Measurements from ENCODE around the gene DDIAS. TPM values are rescaled to one million over a fixed set of nuclear protein-coding genes. Genes with fewer than 3 reads are reported as not detected.
A peak's percentile ranks its signal among the peaks of the same experiment; 100 is the strongest.
"Not testable (repeated sequence)": the region's sequence is repeated elsewhere in the genome, so short reads cannot be mapped to it uniquely, and the experiment has no call there.

The DDIAS gene, protein sequence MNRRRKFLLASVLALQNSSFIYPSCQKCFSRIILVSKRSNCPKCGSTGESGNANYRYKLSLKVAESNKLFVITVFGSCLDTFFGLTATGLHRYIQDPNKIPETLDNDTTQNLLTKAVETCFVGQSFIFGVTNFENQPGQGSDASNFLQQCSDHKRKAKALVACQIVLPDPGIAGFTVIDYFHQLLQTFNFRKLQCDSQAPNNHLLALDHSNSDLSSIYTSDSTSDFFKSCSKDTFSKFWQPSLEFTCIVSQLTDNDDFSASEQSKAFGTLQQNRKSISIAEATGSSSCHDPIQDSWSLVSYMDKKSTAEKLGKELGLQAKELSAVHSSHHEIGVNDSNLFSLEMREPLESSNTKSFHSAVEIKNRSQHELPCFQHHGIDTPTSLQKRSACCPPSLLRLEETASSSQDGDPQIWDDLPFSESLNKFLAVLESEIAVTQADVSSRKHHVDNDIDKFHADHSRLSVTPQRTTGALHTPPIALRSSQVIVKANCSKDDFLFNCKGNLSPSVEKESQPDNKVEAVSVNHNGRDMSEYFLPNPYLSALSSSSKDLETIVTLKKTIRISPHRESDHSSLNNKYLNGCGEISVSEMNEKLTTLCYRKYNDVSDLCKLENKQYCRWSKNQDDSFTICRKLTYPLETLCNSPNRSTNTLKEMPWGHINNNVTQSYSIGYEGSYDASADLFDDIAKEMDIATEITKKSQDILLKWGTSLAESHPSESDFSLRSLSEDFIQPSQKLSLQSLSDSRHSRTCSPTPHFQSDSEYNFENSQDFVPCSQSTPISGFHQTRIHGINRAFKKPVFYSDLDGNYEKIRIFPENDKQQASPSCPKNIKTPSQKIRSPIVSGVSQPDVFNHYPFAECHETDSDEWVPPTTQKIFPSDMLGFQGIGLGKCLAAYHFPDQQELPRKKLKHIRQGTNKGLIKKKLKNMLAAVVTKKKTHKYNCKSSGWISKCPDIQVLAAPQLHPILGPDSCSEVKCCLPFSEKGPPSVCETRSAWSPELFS
- total RNA-seq = 1 to 10 TPM in 2 of 7 donors, under 1 TPM in 4, not detected in 1; 0.48 to 1.2 (median 0.69) TPM
- polyA plus RNA-seq = under 1 TPM; 0.38 to 0.77 TPM
- long read RNA-seq, donor 1 = 0 reads
- long read RNA-seq, donor 2, transcript DDIAS-211 (6 exons, 3,533 nt) = major isoform, 5 of 5 reads
- long read RNA-seq, donor 2, partial matches to known transcripts = 0 of 5 reads
- long read RNA-seq, donor 2, other reads (novel, unspliced or antisense) = 0 of 5 reads
- long read RNA-seq, donor 3, transcript DDIAS-211 (6 exons, 3,533 nt) = major isoform, 7 of 7 reads
- long read RNA-seq, donor 3, partial matches to known transcripts = 0 of 7 reads
- long read RNA-seq, donor 3, other reads (novel, unspliced or antisense) = 0 of 7 reads

GRCh38 chr11:82901165-82901921 is at the start of gene DDIAS:
Gene DDIAS, plus strand, starts transcription at chr11:82901736. Its CDS starts 13,003 bp downstream, at chr11:82914739.
- Histone ChIP-seq H3K4me3 (peak within 1 kb of the TSS; percentile 85), H3K36me3 (no peaks in the 10 kb centered on the region), H3K27ac (peak within 1 kb of the TSS; percentile 80 to 90), H3K27me3 (no peaks in the 10 kb centered on the region), H3K9me3 (no peaks in the 10 kb centered on the region), H3K4me1 (ENCODE audit: insufficient read depth) (no peaks in the 10 kb centered on the region)
- peak; percentile 84 for TF ChIP-seq POLR2A (IDR thresholded peaks at IDR 0.05)
- TF ChIP-seq, protein P1, sequence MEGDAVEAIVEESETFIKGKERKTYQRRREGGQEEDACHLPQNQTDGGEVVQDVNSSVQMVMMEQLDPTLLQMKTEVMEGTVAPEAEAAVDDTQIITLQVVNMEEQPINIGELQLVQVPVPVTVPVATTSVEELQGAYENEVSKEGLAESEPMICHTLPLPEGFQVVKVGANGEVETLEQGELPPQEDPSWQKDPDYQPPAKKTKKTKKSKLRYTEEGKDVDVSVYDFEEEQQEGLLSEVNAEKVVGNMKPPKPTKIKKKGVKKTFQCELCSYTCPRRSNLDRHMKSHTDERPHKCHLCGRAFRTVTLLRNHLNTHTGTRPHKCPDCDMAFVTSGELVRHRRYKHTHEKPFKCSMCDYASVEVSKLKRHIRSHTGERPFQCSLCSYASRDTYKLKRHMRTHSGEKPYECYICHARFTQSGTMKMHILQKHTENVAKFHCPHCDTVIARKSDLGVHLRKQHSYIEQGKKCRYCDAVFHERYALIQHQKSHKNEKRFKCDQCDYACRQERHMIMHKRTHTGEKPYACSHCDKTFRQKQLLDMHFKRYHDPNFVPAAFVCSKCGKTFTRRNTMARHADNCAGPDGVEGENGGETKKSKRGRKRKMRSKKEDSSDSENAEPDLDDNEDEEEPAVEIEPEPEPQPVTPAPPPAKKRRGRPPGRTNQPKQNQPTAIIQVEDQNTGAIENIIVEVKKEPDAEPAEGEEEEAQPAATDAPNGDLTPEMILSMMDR (IDR thresholded peaks at IDR 0.05) = peak in 2 of 3 donors; percentile 5 to 17
- no peak for TF ChIP-seq EP300 (IDR thresholded peaks at IDR 0.05)
- DNase-seq = peak; percentile 91 to 95 (median 94)
- intact Hi-C loops (cut with DNase I) = loop anchor here (2.0 to 10.0 kb wide), 6 partner anchors 171 to 913 kb away; partner anchors contain the start of gene ANKRD42 (in 2 of the 4)
- WGBS, 3 donors = 0 to 1% (median 0%) methylated on average over 49 of the region's 49 CpGs

DNA sequence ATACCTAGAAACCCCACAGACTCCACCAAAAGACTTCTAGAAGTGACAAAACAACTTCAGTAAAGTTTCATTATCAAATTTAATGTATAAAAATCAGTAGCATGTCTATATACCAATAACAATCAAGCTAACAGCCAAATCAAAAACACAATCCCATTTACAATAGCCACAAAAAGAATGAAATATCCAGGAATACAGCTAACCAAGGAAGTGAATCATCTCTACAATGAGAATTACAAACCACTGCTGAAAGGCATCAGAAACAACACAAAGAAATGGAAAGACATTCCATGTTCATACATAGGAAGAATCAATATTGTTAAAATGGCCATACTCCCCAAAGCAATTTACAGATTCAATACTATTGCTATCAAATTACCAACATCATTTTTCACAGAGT is 47.3 kb upstream of the DDIAS start:
- no peak overlapping the region for H3K4me3 ChIP-seq
- DNase-seq = no peak
- TF ChIP-seq, protein P1 (IDR thresholded peaks at IDR 0.05) = no peak
- TF ChIP-seq POLR2A (IDR thresholded peaks at IDR 0.05) = no peak
- TF ChIP-seq EP300 (IDR thresholded peaks at IDR 0.05) = no peak
- H3K9me3 ChIP-seq = no peaks in the 10 kb centered on the region
- intact Hi-C loops (cut with DNase I) = no loop called here
- H3K36me3 ChIP-seq = no peaks in the 10 kb centered on the region
- H3K27me3 ChIP-seq = no peaks in the 10 kb centered on the region
- H3K4me1 ChIP-seq (ENCODE audit: insufficient read depth) = no peaks in the 10 kb centered on the region
- no peak overlapping the region for H3K27ac ChIP-seq

DNA sequence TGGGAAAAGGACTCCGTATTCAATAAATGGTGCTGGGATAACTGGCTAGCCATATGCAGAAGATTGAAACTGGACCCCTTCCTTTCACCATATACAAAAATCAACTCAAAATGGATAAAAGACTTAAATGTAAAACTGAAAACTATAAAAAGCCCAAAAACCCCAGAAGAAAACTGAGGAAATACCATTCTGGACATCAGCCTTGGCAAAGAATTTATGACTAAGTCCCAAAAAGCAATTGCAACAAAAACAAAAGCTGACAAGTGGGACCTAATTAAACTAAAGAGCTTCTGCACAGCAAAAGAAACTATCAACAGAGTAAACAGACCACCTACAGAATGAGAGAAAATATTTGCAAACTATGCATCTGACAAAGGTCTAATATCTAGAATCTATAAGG is 46.6 kb upstream of the DDIAS start:
- DNase-seq; H3K36me3 ChIP-seq; H3K27me3 ChIP-seq; H3K4me3 ChIP-seq; H3K4me1 ChIP-seq (ENCODE audit: insufficient read depth); H3K27ac ChIP-seq; H3K9me3 ChIP-seq; intact Hi-C loops (cut with DNase I): not testable (repeated sequence)
- WGBS, 3 donors = 86 to 99% (median 97%) methylated on average over 1 of the region's 1 CpG

DNA sequence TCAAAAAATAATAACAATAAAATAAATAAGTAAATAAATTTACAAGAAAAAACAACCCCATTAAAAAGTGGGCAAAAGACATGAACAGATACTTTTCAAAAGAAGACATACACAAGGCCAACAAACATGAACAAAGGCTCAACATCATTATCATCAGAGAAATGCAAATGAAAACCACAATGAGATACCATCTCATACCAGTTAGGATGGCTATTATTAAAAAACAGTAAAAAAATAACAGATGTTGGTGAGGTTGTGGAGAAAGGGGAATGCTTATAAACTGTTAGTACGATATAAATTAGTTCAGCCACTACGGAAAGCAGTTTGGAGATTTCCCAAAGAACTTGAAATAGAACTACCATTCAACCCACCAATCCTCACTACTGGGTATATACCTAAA is 45.9 kb upstream of the DDIAS start:
- H3K4me1 ChIP-seq (ENCODE audit: insufficient read depth) = no peaks in the 10 kb centered on the region
- no peaks in the 10 kb centered on the region for H3K36me3 ChIP-seq
- no peaks in the 10 kb centered on the region for H3K27me3 ChIP-seq
- no peak overlapping the region for H3K4me3 ChIP-seq
- WGBS, 3 donors = 97 to 98% (median 97%) methylated on average over 2 of the region's 2 CpGs
- intact Hi-C loops (cut with DNase I) = no loop called here
- H3K9me3 ChIP-seq = no peaks in the 10 kb centered on the region
- no peak for TF ChIP-seq POLR2A (IDR thresholded peaks at IDR 0.05)
- no peak for TF ChIP-seq EP300 (IDR thresholded peaks at IDR 0.05)
- TF ChIP-seq, protein P1 (IDR thresholded peaks at IDR 0.05) = no peak
- no peak overlapping the region for H3K27ac ChIP-seq
- DNase-seq = no peak
